HG03460 (cell line): ENCODE results near the gene OSGEP.
"Not testable (repeated sequence)": the region's sequence is repeated elsewhere in the genome, so short reads cannot be mapped to it uniquely, and the experiment has no call there.

ENCODE experiments used
- ATAC-seq: cut with Tn5 transposase; IDR thresholded peaks from one replicate; pipeline ENCODE4 v1.9.1; 2021; ENCODE audit not compliant: unreplicated experiment

OSGEP gene

GRCh38 chr14:20469890-20470602 is 15.4 kb upstream of the OSGEP start:
- ATAC-seq = peak; percentile 45

DNA sequence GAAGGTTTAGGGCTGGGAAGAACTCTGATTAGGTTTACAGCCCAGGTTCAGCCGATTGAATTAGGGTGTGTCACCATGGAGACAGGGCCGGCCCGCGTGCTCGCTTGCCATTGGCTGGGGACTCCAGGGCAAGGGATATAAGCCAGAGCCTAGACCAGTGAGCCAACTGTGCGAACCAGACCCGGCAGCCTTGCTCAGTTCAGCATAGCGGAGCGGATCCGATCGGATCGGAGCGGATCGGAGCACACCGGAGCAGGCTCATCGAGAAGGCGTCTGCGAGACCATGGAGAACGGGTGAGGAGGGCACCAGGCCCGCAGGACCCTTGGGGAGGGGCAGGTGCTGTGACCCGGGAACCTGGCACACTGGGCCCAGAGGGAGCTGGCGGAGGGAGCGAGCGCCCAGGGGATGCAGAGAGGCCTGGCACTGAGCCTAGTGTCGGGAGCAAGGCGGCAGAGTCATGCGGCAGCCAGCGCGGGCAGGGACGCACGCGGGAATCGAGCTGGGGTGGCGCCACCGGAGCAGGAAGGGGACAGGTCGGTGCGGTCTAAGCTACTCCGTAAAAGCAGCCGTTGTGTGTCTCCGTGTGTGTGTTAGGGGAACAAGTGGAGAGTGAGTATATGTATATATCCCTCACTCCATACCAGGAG is 14.8 kb upstream of the OSGEP start, which contains the start of gene PNP:
Gene PNP (plus strand): TSS at position 165 of the 648 bp plus-strand sequence. CDS start 119 bp downstream, at position 284.
- peak; percentile 92 for ATAC-seq

GRCh38 chr14:20468764-20469241 is 14.2 kb upstream of the OSGEP start:
- no peak for ATAC-seq

GRCh38 chr14:20461225-20462141 is 6.9 kb upstream of the OSGEP start, which contains the start of gene PIP4P1:
Gene PIP4P1 (minus strand): TSS chr14:20461434. CDS start chr14:20461325, 109 bp downstream.
- ATAC-seq = peak; percentile 90

DNA sequence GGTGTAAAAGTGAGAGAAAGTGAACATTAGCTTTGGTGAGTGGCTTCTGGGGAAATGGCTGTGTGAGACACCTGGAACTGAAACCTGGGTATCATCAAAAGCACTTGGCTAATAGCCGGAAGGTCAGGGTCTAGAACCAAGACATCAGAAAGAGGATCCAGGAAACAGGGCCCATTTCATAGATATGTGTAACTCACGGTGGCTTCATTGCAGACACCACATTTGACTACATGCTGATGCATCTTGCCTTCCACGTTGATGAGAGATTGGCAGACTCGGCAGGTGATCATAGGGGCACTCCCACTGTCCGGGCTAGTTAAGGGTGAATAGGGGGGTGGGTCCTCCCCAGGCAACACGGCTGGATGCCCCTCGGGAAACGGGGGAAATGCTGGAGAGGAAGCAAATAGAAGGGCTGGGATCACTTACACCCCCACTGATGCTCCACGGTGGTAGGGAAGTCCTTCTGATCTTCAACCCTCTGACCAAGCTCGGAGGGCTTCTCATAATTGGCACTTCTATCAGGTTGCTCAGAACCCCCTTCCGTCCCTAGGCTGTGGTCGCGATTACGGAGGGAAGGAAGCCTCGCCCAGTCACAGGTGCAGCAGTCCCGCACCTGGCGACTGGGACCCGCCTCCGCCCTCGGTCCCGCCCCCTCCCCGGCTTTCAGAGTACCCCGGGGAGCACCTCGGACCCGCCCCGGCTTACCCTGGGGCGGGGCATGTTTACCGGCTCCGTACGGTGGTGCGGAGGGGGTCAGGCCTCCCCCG is 6.0 kb upstream of the OSGEP start:
- ATAC-seq = peak; percentile 9

- ATAC-seq = no peak
Observed at GRCh38 chr14:20458031-20458789, 3.6 kb upstream of the OSGEP start.

- no peak for ATAC-seq
Observed at GRCh38 chr14:20456971-20457370, 2.4 kb upstream of the OSGEP start.

DNA sequence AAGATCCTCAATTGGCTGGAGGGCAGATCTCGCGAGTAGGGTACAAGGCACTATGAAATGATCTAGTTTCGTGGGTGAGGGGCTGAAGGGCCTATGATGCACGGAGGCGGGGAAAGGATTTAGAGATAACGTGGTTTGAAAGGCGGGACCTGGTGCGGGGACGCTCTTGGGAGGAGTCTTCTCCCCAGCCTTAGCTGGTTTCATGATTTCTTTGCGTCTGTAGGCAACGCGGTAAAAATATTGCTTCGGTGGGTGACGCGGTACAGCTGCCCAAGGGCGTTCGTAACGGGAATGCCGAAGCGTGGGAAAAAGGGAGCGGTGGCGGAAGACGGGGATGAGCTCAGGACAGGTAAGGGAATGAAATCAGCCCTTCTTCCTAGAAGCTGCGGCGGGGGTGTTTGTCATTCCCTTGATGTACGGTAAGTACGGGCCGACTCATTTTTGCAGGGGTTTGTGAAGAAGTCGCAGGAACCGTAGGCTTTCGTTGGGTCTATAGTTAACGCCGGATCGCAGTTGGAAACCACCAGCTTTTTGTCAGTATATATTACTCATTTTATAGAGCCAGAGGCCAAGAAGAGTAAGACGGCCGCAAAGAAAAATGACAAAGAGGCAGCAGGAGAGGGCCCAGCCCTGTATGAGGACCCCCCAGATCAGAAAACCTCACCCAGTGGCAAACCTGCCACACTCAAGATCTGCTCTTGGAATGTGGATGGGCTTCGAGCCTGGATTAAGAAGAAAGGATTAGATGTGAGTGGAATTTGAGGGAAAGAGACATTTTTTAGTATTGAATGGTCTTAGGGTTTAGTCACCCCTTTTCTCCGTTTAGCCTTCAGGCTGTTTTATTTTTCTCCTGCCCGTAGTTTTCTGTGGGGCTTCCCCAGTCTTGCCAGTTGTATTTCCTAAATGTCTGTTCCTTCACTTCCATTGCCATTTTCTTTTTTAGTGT is 1.0 kb upstream of the OSGEP start:
- ATAC-seq = peak; percentile 36

GRCh38 chr14:20452831-20453230 is 1.8 kb downstream of the OSGEP start:
- ATAC-seq = not testable (repeated sequence)

GRCh38 chr14:20446889-20447288 is 7.7 kb downstream of the OSGEP start:
- no peak for ATAC-seq

- not testable (repeated sequence) for ATAC-seq
Observed at GRCh38 chr14:20443650-20444049, 11.0 kb downstream of the OSGEP start.

GRCh38 chr14:20441461-20441860 is 13.2 kb downstream of the OSGEP start:
- no peak for ATAC-seq

DNA sequence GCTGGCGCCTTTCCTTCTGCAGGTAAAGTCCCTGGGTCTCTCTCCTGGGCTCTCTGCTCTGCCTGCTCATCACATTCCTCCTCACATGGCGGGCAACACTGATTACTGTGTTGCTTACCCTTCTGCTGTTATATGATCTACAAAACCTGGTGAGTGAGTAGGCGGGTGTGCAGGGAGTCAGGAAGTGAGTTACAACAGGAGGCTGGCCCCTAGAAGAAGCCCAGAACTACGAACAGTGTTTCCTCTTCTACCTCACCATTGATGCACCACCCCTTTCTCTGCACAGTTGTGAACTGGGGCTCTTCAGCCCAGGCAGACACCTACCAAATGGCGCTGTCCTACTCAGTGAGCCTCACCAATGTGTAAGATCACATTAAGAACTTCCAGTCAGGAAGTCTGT is 13.7 kb downstream of the OSGEP start:
- no peak for ATAC-seq

DNA sequence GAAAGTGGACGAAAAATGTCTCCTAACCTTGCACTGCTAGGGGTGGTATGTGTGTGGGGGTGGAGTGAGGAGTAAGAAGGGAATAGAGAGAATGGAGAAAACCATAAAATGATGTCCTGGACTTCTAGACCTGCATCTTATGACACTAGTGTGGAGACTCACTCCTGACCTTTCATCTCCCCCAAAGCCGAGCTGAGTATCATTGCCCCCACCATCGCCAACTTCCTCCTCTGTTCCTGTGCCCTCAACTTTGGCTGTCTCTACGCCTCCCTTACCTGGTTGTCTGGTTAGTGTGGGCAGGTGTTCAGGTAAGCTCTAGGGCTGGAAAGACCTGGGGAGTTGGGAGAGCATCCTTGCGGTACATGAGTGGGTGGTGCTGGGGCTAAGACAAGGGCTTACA is 14.1 kb downstream of the OSGEP start:
- ATAC-seq = no peak

GRCh38 chr14:20438664-20439063 is 15.9 kb downstream of the OSGEP start:
- ATAC-seq = no peak

DNA sequence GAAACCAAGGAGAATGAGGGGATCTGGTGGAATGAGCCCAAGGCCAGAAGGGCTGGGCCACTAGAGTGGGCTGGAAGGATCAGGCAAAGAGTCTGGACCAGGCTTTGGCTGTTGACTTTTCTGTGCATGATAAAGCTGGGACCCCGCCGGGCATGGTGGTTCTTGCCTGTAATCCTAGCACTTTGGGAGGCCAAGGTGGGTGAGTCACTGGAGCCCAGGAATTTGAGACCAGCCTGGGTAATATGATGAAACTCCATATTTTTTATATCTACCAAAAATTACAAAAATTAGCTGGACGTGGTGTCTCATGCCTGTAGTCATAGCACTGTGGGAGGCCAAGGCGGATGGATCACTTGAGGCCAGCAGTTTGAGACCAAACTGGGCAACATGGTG is 18.3 kb downstream of the OSGEP start:
- no peak for ATAC-seq

DNA sequence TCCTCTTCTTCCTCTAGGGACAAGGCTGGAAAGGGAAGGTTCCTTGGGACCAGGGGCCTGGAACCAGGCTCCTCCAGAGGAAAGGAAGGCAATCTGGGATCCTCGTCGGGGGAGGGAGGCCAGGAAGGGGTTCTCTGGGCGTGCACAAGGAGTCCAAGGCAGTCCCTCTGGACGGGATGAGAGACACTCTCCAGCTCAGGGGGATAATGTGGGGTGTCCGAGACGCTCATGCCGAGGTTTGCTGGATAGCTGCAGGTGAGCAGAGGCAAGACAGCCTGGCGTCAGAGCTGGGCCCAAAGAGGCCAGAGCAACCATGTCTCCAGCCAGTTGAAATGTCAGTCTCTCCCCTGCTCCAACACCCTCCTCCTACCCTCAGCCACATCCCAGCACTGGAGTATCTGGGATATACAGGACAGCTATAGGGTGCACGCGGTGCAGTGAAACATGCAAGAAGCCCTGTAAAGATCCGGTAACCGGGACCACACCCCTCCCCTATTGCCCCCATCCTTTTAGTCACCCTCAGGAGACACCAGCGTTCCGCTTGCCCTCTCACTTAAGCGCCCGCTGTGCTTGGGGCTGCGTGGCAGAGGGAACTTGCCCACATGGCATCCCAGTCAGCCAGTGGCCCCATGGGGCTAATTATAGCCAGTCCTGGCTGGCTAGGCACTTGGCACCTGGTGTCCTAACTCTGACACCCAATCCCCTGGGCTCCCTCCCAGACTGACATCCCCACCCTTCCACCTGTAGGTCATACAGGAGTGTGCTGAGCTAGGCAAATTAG is 18.8 kb downstream of the OSGEP start, which contains the start of gene KLHL33:
Gene KLHL33 (minus strand): TSS at position 585 of the 781 bp plus-strand sequence. CDS start 355 bp downstream, at position 230.
- ATAC-seq = no peak
